Small intestine (tissue), 7 donors: ENCODE results near the gene MAST4. TPM values are rescaled to one million over a fixed set of nuclear protein-coding genes. Genes with fewer than 3 reads are reported as not detected.
A peak's percentile ranks its signal among the peaks of the same experiment; 100 is the strongest.

ENCODE experiments used
- DNase-seq, 2 donors: peaks; one replicate each; pipeline versions ENCODE4 v3.0.0 to v3.0.0-alpha.2; 2013
- FAIRE-seq: peaks from 2 replicates; lab custom pipeline; 2012; peaks lifted over from hg19 to GRCh38; lab: Jason Lieb, UNC
- H3K27ac ChIP-seq, 3 donors: one replicate each; pipeline ENCODE4 v1.5.1; 2013; ENCODE audit warnings: low read length in 2 of 3, mild to moderate bottlenecking in 2 of 3, control low read depth in 1 of 3, inconsistent platforms in 1 of 3, low read depth in 1 of 3, moderate library complexity in 1 of 3
- H3K27me3 ChIP-seq, 3 donors: one replicate each; pipeline ENCODE4 v1.6.1; 2013; ENCODE audit warnings: low read length in 3 of 3, inconsistent platforms in 1 of 3; ENCODE audit not compliant: control insufficient read depth in 3 of 3, insufficient read depth in 3 of 3
- H3K36me3 ChIP-seq, 3 donors: one replicate each; pipeline ENCODE4 v1.6.1; 2013; ENCODE audit warnings: low read length in 3 of 3, inconsistent platforms in 1 of 3, low read depth in 1 of 3, mild to moderate bottlenecking in 1 of 3, moderate library complexity in 1 of 3; ENCODE audit not compliant: control insufficient read depth in 3 of 3, insufficient read depth in 2 of 3
- H3K4me1 ChIP-seq, 3 donors: one replicate each; pipeline ENCODE4 v1.6.1; 2013; ENCODE audit warnings: low read length in 2 of 3, inconsistent platforms in 1 of 3, low read depth in 1 of 3, mild to moderate bottlenecking in 1 of 3, moderate library complexity in 1 of 3; ENCODE audit not compliant: control insufficient read depth in 3 of 3, insufficient read depth in 2 of 3
- H3K4me3 ChIP-seq, 3 donors: one replicate each; pipeline ENCODE4 v1.5.1; 2013; ENCODE audit warnings: low read length in 3 of 3, control low read depth in 1 of 3, inconsistent platforms in 1 of 3, low read depth in 1 of 3, mild to moderate bottlenecking in 1 of 3, moderate library complexity in 1 of 3
- H3K9me3 ChIP-seq, 2 donors: one replicate each; pipeline ENCODE4 v1.6.1; 2013; ENCODE audit warnings: low read depth in 1 of 2, low read length in 1 of 2; ENCODE audit not compliant: control insufficient read depth in 2 of 2, insufficient read depth in 1 of 2
- WGBS, 3 donors: extraction: QIAGEN DNeasy Blood & Tissue Kit; methylation state at CpG; one replicate each; pipeline ENCODE4 v1.1.7; 2013; 5-methylcytosine and 5-hydroxymethylcytosine counted together
- polyA plus RNA-seq, 4 donors: library from polyadenylated mRNA; stranded (reverse) in 3 of 4; unstranded in 1 of 4; fragments of 200-250 nt in 3 of 4; fragments of 120-200 nt in 1 of 4; gene quantifications; one replicate each; pipeline versions ENCODE4 v1.2.1 to v1.2.3, GENCODE V29; 2013
- donor health status: healthy with polysubstance abuse.
- donor health status: control.
- donor health status: control.
- donor health status: Bipolar disorder and iron deficiency.
- donor health status: healthy.

Gene MAST4
- polyA plus RNA-seq, 4 donors = 3.0 to 16.4 (median 4.5) TPM

DNA sequence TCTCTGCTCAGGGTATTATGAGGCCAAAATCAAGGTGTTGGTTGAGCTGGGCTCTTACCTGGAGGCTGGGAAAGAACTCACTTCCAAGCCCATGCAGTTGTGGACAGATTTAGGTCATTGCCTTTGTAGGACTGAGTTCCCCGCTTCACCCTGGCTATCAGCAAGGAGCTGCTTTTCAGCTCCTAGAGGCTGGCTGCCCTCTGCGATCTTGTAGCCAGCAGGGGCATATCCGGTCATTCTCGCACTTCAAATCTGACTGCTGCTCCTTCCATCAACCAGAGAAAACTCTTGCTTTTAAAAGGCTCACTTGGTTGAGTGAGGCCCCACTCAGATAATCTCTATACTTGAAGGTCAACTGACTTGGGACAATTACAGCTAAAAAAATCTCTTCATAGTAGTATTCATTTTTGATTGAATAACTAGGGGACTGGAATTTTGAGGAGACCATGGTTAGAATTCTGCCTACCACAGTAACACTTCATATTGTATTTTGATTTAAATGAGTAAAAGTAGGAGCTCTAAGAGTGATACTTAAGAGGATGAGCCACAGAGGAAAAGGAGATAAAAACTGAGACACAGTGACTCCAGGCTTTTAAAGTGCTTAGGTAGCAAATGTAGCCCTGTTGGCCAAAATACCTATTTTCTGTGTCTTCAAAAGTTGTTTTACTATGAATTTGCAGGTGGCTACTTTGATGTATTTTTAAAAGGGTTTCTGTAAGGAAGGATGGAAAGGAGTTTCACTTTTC lies 463.0 kb downstream of the MAST4 start:
- Histone ChIP-seq H3K27ac (no peak overlapping the region), H3K36me3 (peaks cover 0 to 6% (median 0%) of the 10 kb centered on the region in 3 donors), H3K9me3 (no peaks in the 10 kb centered on the region), H3K4me3 (no peak overlapping the region), H3K4me1 (no peaks in the 10 kb centered on the region), H3K27me3 (no peaks in the 10 kb centered on the region)
- DNase-seq (no peak), FAIRE-seq (no peak)
- 90 to 96% (median 92%) methylated on average over 4 of the region's 4 CpGs for WGBS, 3 donors

GRCh38 chr5:67059744-67060490 lies 463.7 kb downstream of the MAST4 start:
- DNase-seq (no peak), FAIRE-seq (no peak)
- Histone ChIP-seq H3K27ac (no peak overlapping the region), H3K36me3 (peaks cover 0 to 6% (median 0%) of the 10 kb centered on the region in 3 donors), H3K4me3 (no peak overlapping the region), H3K9me3 (no peaks in the 10 kb centered on the region), H3K4me1 (no peaks in the 10 kb centered on the region), H3K27me3 (no peaks in the 10 kb centered on the region)
- 77 to 88% (median 81%) methylated on average over 6 of the region's 6 CpGs for WGBS, 3 donors

GRCh38 chr5:67061511-67061910 lies 465.3 kb downstream of the MAST4 start:
- Histone ChIP-seq H3K27ac (no peak overlapping the region), H3K4me1 (no peaks in the 10 kb centered on the region), H3K36me3 (peaks cover 0 to 5% (median 0%) of the 10 kb centered on the region in 3 donors), H3K4me3 (no peak overlapping the region), H3K9me3 (no peaks in the 10 kb centered on the region), H3K27me3 (no peaks in the 10 kb centered on the region)
- DNase-seq = no peak
- no peak for FAIRE-seq
- 92 to 100% (median 92%) methylated on average over 1 of the region's 1 CpG for WGBS, 3 donors

DNA sequence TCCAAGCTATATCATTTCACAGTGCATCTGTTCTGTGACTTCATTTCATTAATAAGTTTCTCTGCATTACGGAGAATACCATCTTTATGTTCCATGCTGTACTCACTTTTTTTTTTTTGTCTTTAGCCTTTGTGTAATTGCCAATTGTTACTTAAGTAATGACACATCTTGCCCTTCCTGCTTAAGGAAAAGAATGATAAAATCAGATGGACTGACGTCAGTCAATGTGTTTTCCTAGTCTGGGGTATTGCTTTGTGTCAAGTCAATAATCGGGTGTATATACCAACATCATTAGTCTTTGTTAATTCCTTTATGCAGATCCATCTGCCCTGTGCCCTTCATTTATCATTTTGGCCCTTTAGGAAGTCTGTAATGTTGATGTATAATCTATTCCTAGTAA lies 466.9 kb downstream of the MAST4 start:
- H3K4me3 ChIP-seq = no peak overlapping the region
- WGBS, 3 donors = 85 to 92% (median 89%) methylated on average over 3 of the region's 3 CpGs
- H3K36me3 ChIP-seq = peaks cover 0 to 2% (median 0%) of the 10 kb centered on the region in 3 donors
- H3K27ac ChIP-seq = no peak overlapping the region
- peaks cover 0 to 3% (median 0%) of the 10 kb centered on the region in 3 donors for H3K4me1 ChIP-seq
- no peaks in the 10 kb centered on the region for H3K27me3 ChIP-seq
- FAIRE-seq = no peak
- no peaks in the 10 kb centered on the region for H3K9me3 ChIP-seq
- DNase-seq = no peak

- no peaks in the 10 kb centered on the region for H3K27me3 ChIP-seq
- no peak for FAIRE-seq
- no peak overlapping the region for H3K27ac ChIP-seq
- no peaks in the 10 kb centered on the region for H3K9me3 ChIP-seq
- H3K4me1 ChIP-seq = peaks cover 0 to 3% (median 0%) of the 10 kb centered on the region in 3 donors
- 91 to 94% (median 93%) methylated on average over 3 of the region's 3 CpGs for WGBS, 3 donors
- no peak for DNase-seq
- no peak overlapping the region for H3K4me3 ChIP-seq
- peaks cover 0 to 2% (median 0%) of the 10 kb centered on the region in 3 donors for H3K36me3 ChIP-seq
Observed at GRCh38 chr5:67063791-67064190, 467.6 kb downstream of the MAST4 start.

DNA sequence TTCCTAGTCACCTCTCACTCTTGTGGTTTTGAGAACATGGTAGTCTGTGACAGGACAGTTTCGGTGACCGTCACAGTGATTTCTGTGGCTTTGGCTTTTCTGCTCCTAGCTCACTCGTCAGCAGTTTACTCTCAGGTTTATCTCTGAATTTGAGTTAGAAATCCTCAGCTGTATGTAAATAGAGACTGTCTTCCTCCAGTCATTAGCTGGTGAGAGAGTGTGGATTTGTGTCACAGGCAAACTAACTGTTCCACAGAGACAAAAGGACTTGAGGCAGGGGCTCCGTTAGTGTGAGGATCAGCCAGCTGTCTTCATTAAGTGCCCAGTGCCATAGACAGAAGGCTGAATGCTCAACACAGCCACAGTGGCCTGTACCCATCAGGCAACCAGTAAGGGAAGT lies 469.0 kb downstream of the MAST4 start:
- peak overlapping the region in 1 of 3 donors; percentile 38 for H3K27ac ChIP-seq
- FAIRE-seq (no peak), DNase-seq (no peak)
- no peak overlapping the region for H3K4me3 ChIP-seq
- H3K36me3 ChIP-seq = peaks cover 0 to 4% (median 0%) of the 10 kb centered on the region in 3 donors
- peaks cover 0 to 3% (median 0%) of the 10 kb centered on the region in 3 donors for H3K4me1 ChIP-seq
- H3K27me3 ChIP-seq = no peaks in the 10 kb centered on the region
- WGBS, 3 donors = 68 to 81% (median 74%) methylated on average over 4 of the region's 4 CpGs
- H3K9me3 ChIP-seq = no peaks in the 10 kb centered on the region

- H3K36me3 ChIP-seq = peaks cover 0 to 4% (median 0%) of the 10 kb centered on the region in 3 donors
- peaks cover 0 to 3% (median 0%) of the 10 kb centered on the region in 3 donors for H3K4me1 ChIP-seq
- no peaks in the 10 kb centered on the region for H3K27me3 ChIP-seq
- DNase-seq (no peak), FAIRE-seq (no peak)
- no peak overlapping the region for H3K27ac ChIP-seq
- 60 to 73% (median 72%) methylated on average over 1 of the region's 1 CpG for WGBS, 3 donors
- H3K9me3 ChIP-seq = no peaks in the 10 kb centered on the region
- H3K4me3 ChIP-seq = no peak overlapping the region
Observed at GRCh38 chr5:67065696-67066095, 469.5 kb downstream of the MAST4 start.

- peak; percentile 57 to 81 for DNase-seq
- H3K9me3 ChIP-seq = no peaks in the 10 kb centered on the region
- no peaks in the 10 kb centered on the region for H3K27me3 ChIP-seq
- 22 to 45% (median 36%) methylated on average over 1 of the region's 1 CpG for WGBS, 3 donors
- no peak for FAIRE-seq
- no peak overlapping the region for H3K4me3 ChIP-seq
- no peak overlapping the region for H3K27ac ChIP-seq
- H3K4me1 ChIP-seq = peaks cover 0 to 3% (median 0%) of the 10 kb centered on the region in 3 donors
- H3K36me3 ChIP-seq = peaks cover 0 to 4% (median 0%) of the 10 kb centered on the region in 3 donors
Observed at GRCh38 chr5:67066815-67067214, 470.6 kb downstream of the MAST4 start.
